Adipocyte (in vitro differentiated cells): ENCODE measurements around the gene DNAH17.

Experiments
- DNase-seq: peaks from one replicate; pipeline ENCODE4 v3.0.0-alpha.2; 2015; ENCODE audit warnings: low read depth
- H3K27me3 ChIP-seq: replicated peaks from 2 replicates; pipeline ENCODE4 v1.7.0; 2013; ENCODE audit warnings: mild to moderate bottlenecking, low read length, moderate library complexity; ENCODE audit not compliant: control insufficient read depth, insufficient read depth
- H3K36me3 ChIP-seq: 2 replicates; pipeline ENCODE4 v1.7.0; 2013; ENCODE audit warnings: low read length, mild to moderate bottlenecking, moderate library complexity; ENCODE audit not compliant: control insufficient read depth, insufficient read depth, severe bottlenecking
- H3K4me1 ChIP-seq: 2 replicates; pipeline ENCODE4 v1.7.0; 2013; ENCODE audit warnings: mild to moderate bottlenecking, low read length, moderate library complexity; ENCODE audit not compliant: control insufficient read depth, insufficient read depth
- H3K4me3 ChIP-seq: 2 replicates; pipeline ENCODE4 v1.7.0; 2013; ENCODE audit warnings: mild to moderate bottlenecking, low read length, moderate library complexity
- H3K9ac ChIP-seq: 2 replicates; pipeline ENCODE4 v1.7.0; 2013; ENCODE audit warnings: mild to moderate bottlenecking, low read length, moderate library complexity
- H3K9me3 ChIP-seq: 2 replicates; pipeline ENCODE4 v1.7.0; 2013; ENCODE audit warnings: mild to moderate bottlenecking, low read length, moderate library complexity; ENCODE audit not compliant: control insufficient read depth

The DNAH17 gene

GRCh38 chr17:78396441-78397337 lies 180.5 kb downstream of the DNAH17 start:
- no peak overlapping the region for H3K4me3 ChIP-seq
- no peak for DNase-seq
- no peaks in the 10 kb centered on the region for H3K9me3 ChIP-seq
- H3K9ac ChIP-seq: no peak overlapping the region
- H3K36me3 ChIP-seq: peaks cover 71% of the 10 kb centered on the region
- H3K27me3 ChIP-seq: no peaks in the 10 kb centered on the region
- peaks cover 29% of the 10 kb centered on the region for H3K4me1 ChIP-seq

GRCh38 chr17:78395155-78395554 lies 182.0 kb downstream of the DNAH17 start:
- DNase-seq: no peak
- peaks cover 41% of the 10 kb centered on the region for H3K4me1 ChIP-seq
- no peaks in the 10 kb centered on the region for H3K9me3 ChIP-seq
- H3K4me3 ChIP-seq: no peak overlapping the region
- no peaks in the 10 kb centered on the region for H3K27me3 ChIP-seq
- H3K9ac ChIP-seq: no peak overlapping the region
- H3K36me3 ChIP-seq: peaks cover 55% of the 10 kb centered on the region

- Histone ChIP-seq H3K36me3 (peaks cover 46% of the 10 kb centered on the region), H3K9me3 (no peaks in the 10 kb centered on the region), H3K27me3 (no peaks in the 10 kb centered on the region), H3K4me1 (peaks cover 46% of the 10 kb centered on the region), H3K9ac (no peak overlapping the region), H3K4me3 (no peak overlapping the region)
- DNase-seq: no peak
Observed at GRCh38 chr17:78394209-78394608, 183.0 kb downstream of the DNAH17 start.

- Histone ChIP-seq H3K4me3 (no peak overlapping the region), H3K4me1 (peaks cover 43% of the 10 kb centered on the region), H3K36me3 (peaks cover 40% of the 10 kb centered on the region), H3K9me3 (no peaks in the 10 kb centered on the region), H3K27me3 (no peaks in the 10 kb centered on the region), H3K9ac (no peak overlapping the region)
- DNase-seq: no peak
Observed at GRCh38 chr17:78393575-78393974, 183.6 kb downstream of the DNAH17 start.

- peaks cover 36% of the 10 kb centered on the region for H3K4me1 ChIP-seq
- no peaks in the 10 kb centered on the region for H3K9me3 ChIP-seq
- H3K4me3 ChIP-seq: no peak overlapping the region
- H3K9ac ChIP-seq: no peak overlapping the region
- H3K36me3 ChIP-seq: peaks cover 31% of the 10 kb centered on the region
- H3K27me3 ChIP-seq: no peaks in the 10 kb centered on the region
- no peak for DNase-seq
Observed at GRCh38 chr17:78392295-78392694, 184.9 kb downstream of the DNAH17 start.

- H3K9me3 ChIP-seq: no peaks in the 10 kb centered on the region
- DNase-seq: peak; percentile 64
- H3K4me3 ChIP-seq: no peak overlapping the region
- H3K27me3 ChIP-seq: no peaks in the 10 kb centered on the region
- peaks cover 32% of the 10 kb centered on the region for H3K4me1 ChIP-seq
- H3K9ac ChIP-seq: no peak overlapping the region
- H3K36me3 ChIP-seq: peaks cover 28% of the 10 kb centered on the region
Observed at GRCh38 chr17:78391843-78392242, 185.4 kb downstream of the DNAH17 start.

- Histone ChIP-seq H3K9me3 (no peaks in the 10 kb centered on the region), H3K36me3 (peaks cover 21% of the 10 kb centered on the region), H3K9ac (no peak overlapping the region), H3K27me3 (no peaks in the 10 kb centered on the region), H3K4me1 (peaks cover 36% of the 10 kb centered on the region), H3K4me3 (no peak overlapping the region)
- DNase-seq: no peak
Observed at GRCh38 chr17:78391051-78391431, 186.2 kb downstream of the DNAH17 start.

- Histone ChIP-seq H3K27me3 (no peaks in the 10 kb centered on the region), H3K4me1 (peaks cover 42% of the 10 kb centered on the region), H3K9ac (no peak overlapping the region), H3K4me3 (no peak overlapping the region), H3K9me3 (no peaks in the 10 kb centered on the region), H3K36me3 (peaks cover 18% of the 10 kb centered on the region)
- DNase-seq: peak; percentile 77
Observed at GRCh38 chr17:78390241-78391050, 186.8 kb downstream of the DNAH17 start.

GRCh38 chr17:78387977-78388941 lies 188.9 kb downstream of the DNAH17 start:
- H3K9me3 ChIP-seq: no peaks in the 10 kb centered on the region
- no peak overlapping the region for H3K4me3 ChIP-seq
- H3K36me3 ChIP-seq: peaks cover 1% of the 10 kb centered on the region
- H3K9ac ChIP-seq: no peak overlapping the region
- DNase-seq: no peak
- H3K4me1 ChIP-seq: peaks cover 62% of the 10 kb centered on the region
- H3K27me3 ChIP-seq: no peaks in the 10 kb centered on the region

- Histone ChIP-seq H3K4me1 (peaks cover 71% of the 10 kb centered on the region), H3K27me3 (no peaks in the 10 kb centered on the region), H3K9me3 (no peaks in the 10 kb centered on the region), H3K9ac (peak overlapping the region; percentile 66), H3K36me3 (peaks cover 6% of the 10 kb centered on the region), H3K4me3 (peak overlapping the region; percentile 55)
- no peak for DNase-seq
Observed at GRCh38 chr17:78384479-78385175, 192.6 kb downstream of the DNAH17 start.
